Epidermal melanocyte (primary cell): ENCODE data around the gene PCDHGC3.

Experiments used
- DNase-seq: peaks from one replicate; pipeline ENCODE4 v3.0.0; 2011; ENCODE audit warnings: low spot score; ENCODE audit not compliant: insufficient read length

The PCDHGC3 gene

DNA sequence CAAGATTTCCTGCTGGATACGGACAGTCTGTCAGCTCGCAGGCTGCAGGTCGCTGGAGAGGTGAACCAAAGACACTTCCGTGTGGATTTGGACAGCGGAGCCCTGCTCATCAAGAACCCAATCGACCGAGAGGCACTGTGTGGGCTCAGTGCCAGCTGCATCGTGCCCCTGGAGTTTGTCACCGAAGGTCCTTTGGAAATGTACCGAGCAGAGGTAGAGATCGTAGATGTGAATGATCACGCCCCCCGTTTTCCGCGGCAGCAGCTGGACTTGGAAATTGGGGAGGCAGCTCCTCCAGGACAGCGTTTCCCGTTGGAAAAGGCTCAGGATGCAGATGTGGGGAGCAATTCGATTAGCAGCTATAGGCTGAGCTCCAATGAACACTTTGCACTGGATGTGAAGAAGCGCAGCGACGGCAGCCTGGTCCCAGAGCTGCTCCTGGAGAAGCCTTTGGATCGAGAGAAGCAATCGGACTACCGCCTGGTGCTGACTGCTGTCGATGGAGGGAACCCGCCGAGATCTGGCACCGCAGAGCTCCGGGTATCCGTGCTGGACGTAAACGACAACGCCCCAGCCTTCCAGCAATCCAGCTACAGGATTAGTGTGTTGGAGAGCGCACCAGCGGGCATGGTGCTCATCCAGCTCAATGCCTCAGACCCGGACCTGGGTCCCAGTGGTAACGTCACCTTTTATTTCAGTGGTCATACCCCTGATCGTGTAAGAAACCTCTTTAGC, 9.7 kb downstream of the PCDHGC3 start:
- DNase-seq: no peak

DNA sequence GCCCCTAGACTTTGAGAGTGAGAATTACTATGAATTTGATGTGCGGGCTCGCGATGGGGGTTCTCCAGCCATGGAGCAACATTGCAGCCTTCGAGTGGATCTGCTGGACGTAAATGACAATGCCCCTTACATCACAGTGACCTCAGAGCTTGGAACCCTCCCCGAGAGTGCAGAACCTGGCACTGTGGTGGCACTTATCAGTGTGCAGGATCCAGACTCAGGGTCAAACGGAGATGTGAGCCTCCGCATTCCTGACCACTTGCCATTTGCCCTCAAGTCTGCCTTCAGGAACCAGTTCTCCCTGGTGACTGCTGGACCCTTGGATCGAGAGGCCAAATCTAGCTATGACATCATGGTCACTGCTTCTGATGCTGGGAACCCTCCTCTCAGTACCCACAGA, 10.3 kb downstream of the PCDHGC3 start:
- DNase-seq: no peak

DNA sequence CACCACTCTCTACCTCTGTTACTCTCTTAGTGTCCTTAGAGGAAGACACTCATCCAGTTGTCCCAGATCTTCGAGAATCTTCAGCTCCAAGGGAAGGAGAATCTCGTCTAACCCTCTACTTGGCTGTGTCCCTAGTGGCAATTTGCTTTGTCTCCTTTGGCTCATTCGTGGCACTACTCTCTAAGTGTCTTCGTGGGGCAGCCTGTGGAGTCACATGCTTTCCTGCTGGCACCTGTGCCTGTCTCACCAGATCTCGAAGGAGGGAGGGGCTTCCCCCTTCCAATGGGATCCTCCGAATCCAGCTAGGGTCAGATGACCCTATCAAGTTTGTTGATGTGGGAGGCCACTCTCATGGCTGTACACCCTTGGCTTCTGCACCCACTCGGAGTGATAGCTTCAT, 11.4 kb downstream of the PCDHGC3 start:
- DNase-seq: no peak

GRCh38 chr5:141488591-141489561, 13.1 kb downstream of the PCDHGC3 start, which contains the start of gene PCDHGC5:
TSS of gene PCDHGC5 (plus strand) at chr5:141489081. CDS start at chr5:141489241, 160 bp downstream.
- no peak for DNase-seq

DNA sequence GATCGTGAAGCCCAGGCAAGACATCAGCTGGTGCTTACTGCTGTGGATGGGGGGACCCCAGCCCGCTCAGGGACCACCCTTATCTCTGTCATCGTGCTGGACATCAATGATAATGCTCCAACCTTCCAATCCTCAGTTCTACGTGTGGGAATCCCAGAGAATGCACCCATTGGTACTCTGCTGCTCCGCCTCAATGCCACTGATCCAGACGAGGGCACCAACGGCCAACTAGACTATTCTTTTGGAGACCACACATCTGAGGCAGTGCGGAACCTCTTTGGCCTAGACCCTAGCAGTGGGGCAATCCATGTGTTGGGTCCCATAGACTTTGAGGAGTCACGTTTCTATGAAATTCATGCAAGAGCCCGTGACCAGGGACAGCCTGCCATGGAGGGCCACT, 14.1 kb downstream of the PCDHGC3 start:
- no peak for DNase-seq

DNA sequence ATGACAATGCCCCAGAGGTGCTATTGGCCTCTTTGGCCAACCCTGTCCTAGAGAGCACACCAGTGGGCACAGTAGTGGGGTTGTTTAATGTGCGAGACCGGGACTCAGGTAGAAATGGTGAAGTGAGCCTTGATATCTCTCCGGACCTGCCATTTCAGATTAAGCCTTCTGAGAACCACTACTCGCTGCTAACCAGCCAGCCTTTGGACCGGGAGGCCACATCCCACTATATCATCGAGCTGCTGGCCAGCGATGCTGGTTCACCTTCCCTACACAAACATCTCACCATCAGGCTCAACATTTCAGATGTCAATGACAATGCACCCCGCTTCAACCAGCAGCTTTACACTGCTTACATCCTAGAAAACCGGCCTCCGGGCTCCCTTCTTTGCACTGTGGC, 14.5 kb downstream of the PCDHGC3 start:
- DNase-seq: no peak

DNA sequence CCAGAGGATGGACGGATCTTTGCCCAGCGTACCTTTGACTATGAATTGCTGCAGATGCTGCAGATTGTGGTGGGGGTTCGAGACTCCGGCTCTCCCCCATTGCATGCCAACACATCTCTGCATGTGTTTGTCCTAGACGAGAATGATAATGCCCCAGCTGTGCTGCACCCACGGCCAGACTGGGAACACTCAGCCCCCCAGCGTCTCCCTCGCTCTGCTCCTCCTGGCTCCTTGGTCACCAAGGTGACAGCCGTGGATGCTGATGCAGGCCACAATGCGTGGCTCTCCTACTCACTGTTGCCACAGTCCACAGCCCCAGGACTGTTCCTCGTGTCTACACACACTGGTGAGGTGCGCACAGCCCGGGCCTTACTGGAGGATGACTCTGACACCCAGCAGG, 15.0 kb downstream of the PCDHGC3 start:
- no peak for DNase-seq

- no peak for DNase-seq
These were observed 15.8 kb downstream of the PCDHGC3 start for GRCh38 chr5:141491323-141492167.

DNA sequence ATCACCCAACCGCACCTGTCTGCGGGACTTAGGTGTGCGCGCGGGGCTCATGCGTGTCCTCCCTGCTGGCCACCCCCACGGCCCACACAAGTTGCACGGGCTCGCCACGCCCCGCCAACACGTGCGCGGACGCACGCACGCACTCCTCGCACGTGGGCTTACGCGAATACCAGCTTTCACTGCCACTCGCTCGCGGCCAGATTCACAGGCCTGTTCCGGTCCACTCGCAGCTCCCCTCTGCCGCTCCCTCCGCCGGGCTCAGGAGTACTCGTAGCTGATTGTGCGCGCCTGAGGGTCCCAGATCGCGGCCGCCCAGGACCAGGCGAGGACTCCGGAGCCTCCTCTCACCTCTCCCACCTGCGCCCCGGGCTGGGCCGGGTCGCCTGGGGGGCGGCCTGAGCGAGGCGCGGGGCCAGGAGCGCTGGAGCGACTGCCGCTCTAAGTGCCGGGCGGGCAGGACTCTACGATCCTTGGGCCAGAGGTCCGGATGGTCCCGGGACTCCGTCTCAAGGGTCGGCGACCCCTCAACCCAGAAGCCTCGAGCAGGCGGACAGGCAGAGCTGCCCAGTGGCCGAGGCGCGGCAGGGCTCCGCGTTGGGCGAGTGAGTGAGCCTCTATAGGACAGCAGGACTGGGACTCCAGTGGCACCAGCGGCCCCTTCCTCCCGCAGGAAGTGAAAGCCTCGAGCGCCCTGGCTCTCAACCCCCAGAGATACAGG, 16.6 kb downstream of the PCDHGC3 start:
- no peak for DNase-seq

DNA sequence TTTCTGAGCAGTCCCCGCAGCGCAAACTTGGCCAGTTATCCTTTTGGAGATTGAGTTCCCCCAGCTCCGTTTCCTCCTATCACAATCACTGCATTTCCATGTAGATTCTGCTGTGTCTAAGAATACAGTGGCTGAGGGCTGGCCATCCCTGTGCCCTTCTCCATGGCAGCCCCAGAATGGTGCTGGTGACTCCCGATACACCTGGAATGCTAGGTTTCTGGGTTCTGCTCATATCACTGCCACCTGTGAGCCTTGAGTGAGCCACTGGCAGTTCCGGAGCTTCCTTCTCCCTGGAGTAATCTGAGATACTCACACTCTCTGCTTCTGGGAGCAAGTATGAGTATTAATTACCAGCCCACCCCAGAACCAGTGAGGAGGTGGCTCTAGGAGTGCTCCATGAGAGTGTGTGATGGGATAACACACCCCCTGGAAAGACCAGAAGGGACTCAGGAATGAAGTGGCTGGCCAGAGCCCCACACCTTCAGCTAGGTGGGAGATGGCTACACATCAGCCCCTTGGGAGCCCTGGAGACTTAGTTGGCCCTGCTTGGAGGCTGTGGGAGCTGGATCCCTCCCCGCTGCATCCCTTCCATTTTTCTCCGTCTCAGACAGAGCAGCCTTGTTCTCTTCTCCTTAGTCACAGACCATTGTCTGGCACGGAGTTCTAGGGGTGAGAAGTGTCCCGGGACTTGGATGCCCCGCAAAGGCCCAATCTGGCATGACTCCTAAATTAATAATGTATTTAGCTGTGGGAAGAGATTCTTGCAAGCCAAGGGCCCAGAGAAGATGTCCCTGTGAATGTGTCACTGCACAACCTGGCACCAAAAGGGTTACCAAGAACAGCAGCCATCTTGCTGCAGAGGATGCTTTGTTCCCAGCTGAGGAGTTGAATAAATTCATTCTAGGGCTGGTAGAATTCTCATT, 18.0 kb downstream of the PCDHGC3 start:
- DNase-seq: peak; percentile 81

DNA sequence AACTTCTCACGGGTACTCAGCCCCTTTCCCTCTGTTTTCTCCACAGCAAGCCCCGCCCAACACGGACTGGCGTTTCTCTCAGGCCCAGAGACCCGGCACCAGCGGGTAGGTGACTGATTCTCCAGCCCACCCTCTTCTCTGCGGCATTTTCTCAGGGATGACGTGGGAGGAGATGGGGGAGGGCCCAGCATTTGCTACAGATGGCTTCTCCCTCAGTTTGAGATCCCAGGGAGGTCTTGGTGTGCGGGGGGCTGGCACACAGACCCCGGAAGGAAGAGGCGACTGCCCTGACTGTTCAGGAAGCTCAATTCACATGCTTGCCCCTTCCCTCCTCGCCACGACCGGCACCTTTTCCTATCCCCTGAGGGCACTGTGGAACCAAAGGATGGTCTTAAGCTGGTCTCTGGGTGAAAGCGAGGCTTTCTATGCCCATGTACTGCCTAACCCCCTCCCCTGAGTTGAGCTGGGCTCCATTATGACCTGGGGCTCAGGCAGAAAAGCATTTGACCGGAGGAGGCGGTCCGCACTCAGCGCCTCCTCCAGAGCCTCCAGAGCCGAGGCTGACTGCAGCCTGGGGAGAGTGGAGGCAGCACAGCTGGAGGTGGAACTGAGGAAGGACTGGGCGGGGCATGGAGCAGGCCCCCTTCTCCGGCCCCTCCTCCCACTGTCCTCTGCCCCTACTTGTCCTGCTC, 19.1 kb downstream of the PCDHGC3 start:
- no peak for DNase-seq

- DNase-seq: no peak
These were observed 19.7 kb downstream of the PCDHGC3 start for GRCh38 chr5:141495453-141495811.

DNA sequence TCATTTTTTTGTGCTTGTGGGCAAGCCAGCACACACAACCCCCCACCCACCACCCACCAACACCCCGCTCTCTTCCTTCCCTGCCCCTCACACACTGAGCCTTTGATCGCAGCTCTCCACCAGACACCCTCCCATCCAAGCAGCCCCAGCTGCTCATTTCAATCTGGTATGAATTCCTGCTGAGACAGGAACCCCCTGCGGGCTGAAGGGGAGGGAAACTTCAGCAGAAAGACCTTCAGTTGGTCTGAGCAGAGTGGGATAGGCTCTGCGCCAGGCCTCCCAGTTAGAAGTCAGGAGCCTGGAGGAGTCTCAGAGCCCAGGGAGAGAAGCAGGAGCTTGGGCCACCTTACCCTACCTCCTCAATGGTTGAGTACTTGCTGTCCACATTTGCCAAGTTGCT, 20.3 kb downstream of the PCDHGC3 start:
- peak; percentile 65 for DNase-seq

GRCh38 chr5:141501761-141502160, 26.0 kb downstream of the PCDHGC3 start:
- DNase-seq: no peak

DNA sequence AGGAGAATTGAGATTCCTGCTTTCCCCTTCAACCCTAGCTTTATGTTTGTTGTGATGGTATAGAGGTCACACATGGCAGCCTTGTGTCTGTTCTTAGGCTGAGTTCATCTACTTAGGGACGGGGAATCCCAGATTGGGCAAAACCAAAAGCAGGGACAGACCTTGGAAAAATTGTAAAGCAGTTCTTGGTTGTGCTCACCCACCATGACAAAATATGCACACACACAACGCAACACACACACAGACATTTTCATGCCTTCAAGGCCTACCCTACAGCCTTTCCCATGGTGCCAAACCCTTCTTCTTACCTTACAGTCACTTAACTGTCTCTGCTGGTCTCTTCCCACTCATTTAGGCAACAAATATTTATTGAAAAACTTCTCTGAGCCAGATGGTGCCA, 27.9 kb downstream of the PCDHGC3 start:
- no peak for DNase-seq

GRCh38 chr5:141504216-141504615, 28.4 kb downstream of the PCDHGC3 start:
- no peak for DNase-seq

- DNase-seq: no peak
These were observed 30.8 kb downstream of the PCDHGC3 start for GRCh38 chr5:141506381-141507155.

GRCh38 chr5:141507387-141508091, 31.8 kb downstream of the PCDHGC3 start:
- DNase-seq: no peak
